ENCODE measurements around the gene ARAP1. TPM values are rescaled to one million over a fixed set of nuclear protein-coding genes. Genes with fewer than 3 reads are reported as not detected.

Gene ARAP1
- total RNA-seq, 2 experiments from 2014 or later = 65.7 to 69.8 TPM

DNA sequence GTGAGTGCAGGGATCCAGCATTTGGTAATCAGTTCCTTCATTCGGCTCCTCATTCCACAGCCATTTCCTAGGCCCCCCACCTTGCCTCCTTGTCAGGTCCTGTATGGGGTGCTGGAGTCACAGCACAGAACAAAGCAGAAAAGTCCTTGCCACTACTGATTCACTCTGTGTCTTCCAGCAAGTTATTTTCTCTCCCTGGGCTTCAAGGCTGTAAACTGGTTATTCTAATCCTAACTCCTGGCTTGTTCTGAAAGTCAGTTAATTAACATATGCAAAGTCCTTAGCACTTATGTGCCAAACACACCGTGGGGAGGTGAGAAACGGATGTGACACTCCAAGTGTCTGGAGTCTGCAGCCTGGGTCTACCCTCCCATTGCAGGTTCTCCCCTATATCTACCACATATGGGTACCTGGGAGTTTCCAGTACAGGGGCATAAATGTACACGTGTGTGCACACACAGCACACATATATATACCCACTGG lies 47.4 kb downstream of the ARAP1 start:
- TF ChIP-seq, protein P1, sequence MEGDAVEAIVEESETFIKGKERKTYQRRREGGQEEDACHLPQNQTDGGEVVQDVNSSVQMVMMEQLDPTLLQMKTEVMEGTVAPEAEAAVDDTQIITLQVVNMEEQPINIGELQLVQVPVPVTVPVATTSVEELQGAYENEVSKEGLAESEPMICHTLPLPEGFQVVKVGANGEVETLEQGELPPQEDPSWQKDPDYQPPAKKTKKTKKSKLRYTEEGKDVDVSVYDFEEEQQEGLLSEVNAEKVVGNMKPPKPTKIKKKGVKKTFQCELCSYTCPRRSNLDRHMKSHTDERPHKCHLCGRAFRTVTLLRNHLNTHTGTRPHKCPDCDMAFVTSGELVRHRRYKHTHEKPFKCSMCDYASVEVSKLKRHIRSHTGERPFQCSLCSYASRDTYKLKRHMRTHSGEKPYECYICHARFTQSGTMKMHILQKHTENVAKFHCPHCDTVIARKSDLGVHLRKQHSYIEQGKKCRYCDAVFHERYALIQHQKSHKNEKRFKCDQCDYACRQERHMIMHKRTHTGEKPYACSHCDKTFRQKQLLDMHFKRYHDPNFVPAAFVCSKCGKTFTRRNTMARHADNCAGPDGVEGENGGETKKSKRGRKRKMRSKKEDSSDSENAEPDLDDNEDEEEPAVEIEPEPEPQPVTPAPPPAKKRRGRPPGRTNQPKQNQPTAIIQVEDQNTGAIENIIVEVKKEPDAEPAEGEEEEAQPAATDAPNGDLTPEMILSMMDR (IDR thresholded peaks at IDR 0.05) = no peak
- intact Hi-C loops (cut with DNase I, micrococcal nuclease) = no loop called here
- no peaks in the 10 kb centered on the region for H3K27me3 Mint-ChIP-seq
- DNase-seq = no peak
- ChIA-PET CTCF (no interaction called here), POLR2A (no interaction called here)
- Histone ChIP-seq H3K27ac (ENCODE audit: low read depth in 1 of 2, low read length in 2 of 2) (no peak overlapping the region), H3K27me3 (ENCODE audit: control insufficient read depth in 1 of 2, insufficient read depth in 2 of 2, low read length in 2 of 2) (no peaks in the 10 kb centered on the region), H3K4me3 (ENCODE audit: low read length) (no peak overlapping the region), H3K4me1 (ENCODE audit: insufficient read depth, low read length) (no peaks in the 10 kb centered on the region), H3K9me3 (ENCODE audit: control insufficient read depth in 1 of 2, insufficient read depth in 1 of 2, low read length in 2 of 2) (no peaks in the 10 kb centered on the region), H3K36me3 (ENCODE audit: insufficient read depth, low read length) (peaks cover 85% of the 10 kb centered on the region)
- no peak for ATAC-seq (ENCODE audit: poor library complexity)
- no peaks in the 10 kb centered on the region for H3K4me1 Mint-ChIP-seq (ENCODE audit: low read depth)
- H3K4me3 Mint-ChIP-seq = no peak overlapping the region
- H3K27ac Mint-ChIP-seq = no peak overlapping the region
- H3K36me3 Mint-ChIP-seq (ENCODE audit: low read depth) = peaks cover 87% of the 10 kb centered on the region
- no peaks in the 10 kb centered on the region for H3K9me3 Mint-ChIP-seq

DNA sequence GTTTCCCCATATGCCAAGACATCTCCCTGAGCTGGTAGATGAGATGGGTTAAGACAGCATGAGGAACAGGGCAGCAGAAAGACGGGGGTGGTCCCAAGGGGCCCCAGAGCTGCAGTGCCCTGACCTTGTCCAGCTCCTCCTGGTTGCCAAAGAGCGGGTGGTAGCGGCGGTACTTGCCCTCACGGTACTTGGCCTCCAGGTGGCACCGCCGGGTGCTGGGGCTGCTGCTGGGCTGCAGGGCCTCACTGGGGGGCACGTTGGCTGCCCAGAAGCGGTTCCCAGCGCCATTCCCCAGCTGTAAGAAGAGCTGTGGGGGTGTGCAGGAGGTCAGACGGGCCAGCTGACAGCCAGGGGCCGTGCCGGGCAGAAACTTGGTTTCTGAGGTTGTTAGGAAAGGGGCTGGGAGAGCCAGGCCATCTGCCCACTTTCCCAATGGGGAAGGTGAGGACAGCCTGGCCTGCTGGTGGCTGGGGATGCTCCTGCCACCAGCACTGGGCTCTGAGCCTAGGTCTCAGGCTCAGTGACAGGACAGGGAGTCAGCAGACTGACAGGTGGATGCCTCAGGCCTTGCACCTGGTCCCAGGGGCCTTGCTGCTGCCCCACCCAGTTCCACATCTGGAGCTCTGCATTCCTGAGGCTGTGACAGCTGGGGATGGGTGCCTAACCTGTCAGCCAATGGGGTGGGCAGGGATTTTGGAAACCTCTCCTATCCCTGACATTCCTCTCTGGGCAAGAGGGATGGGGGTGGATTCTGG lies 48.0 kb downstream of the ARAP1 start:
- H3K27me3 Mint-ChIP-seq = no peaks in the 10 kb centered on the region
- Histone ChIP-seq H3K27me3 (ENCODE audit: control insufficient read depth in 1 of 2, insufficient read depth in 2 of 2, low read length in 2 of 2) (no peaks in the 10 kb centered on the region), H3K9me3 (ENCODE audit: control insufficient read depth in 1 of 2, insufficient read depth in 1 of 2, low read length in 2 of 2) (no peaks in the 10 kb centered on the region), H3K4me3 (ENCODE audit: low read length) (no peak overlapping the region), H3K36me3 (ENCODE audit: insufficient read depth, low read length) (peaks cover 85% of the 10 kb centered on the region), H3K4me1 (ENCODE audit: insufficient read depth, low read length) (no peaks in the 10 kb centered on the region), H3K27ac (ENCODE audit: low read depth in 1 of 2, low read length in 2 of 2) (peak overlapping the region in 1 of 2 donors; percentile 16)
- H3K4me3 Mint-ChIP-seq = no peak overlapping the region
- ChIA-PET POLR2A (no interaction called here), CTCF (no interaction called here)
- DNase-seq = no peak
- H3K36me3 Mint-ChIP-seq (ENCODE audit: low read depth) = peaks cover 87% of the 10 kb centered on the region
- H3K4me1 Mint-ChIP-seq (ENCODE audit: low read depth) = no peaks in the 10 kb centered on the region
- TF ChIP-seq, protein P1 (IDR thresholded peaks at IDR 0.05) = no peak
- no peak for ATAC-seq (ENCODE audit: poor library complexity)
- H3K9me3 Mint-ChIP-seq = no peaks in the 10 kb centered on the region
- intact Hi-C loops (cut with DNase I, micrococcal nuclease) = no loop called here
- no peak overlapping the region for H3K27ac Mint-ChIP-seq

DNA sequence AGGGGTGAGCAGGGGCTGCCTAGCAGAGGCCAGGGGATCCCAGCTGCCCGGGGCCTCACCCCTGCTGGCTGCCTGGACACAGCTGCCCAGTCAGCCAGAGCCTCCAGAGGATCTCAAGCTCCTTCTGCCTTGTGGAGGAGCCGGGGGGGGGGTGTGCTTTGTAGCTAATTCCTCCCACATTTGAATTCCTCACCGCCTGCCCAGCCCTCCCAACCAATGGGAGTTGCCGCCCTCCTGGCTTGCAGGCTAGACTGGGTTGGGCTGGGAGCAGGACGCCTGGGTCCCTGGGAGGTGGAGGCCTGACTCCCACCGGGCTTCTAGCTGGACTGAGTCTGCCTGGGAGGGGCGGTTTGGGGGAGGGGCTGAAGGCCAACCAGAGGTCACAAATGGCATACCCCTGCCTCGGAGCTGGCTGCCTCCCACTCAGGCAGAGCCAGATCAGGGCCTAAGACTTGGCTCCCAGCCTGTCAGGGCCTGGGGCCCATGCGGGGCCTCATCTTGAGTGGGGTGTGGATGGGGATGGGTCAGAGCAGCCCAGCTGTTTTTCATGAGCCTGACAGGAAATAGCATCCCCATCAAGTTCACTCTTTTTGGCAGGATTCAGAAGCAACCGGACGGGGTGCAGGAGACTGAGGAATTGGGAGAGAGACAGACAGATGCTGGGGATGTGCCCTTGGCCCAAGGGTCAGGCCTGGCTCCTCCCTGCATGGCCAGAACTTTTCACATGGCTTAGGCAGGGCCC lies 48.8 kb downstream of the ARAP1 start:
- H3K4me3 Mint-ChIP-seq = no peak overlapping the region
- no peaks in the 10 kb centered on the region for H3K27me3 Mint-ChIP-seq
- POLR2A ChIA-PET = no interaction called here
- no peaks in the 10 kb centered on the region for H3K4me1 Mint-ChIP-seq (ENCODE audit: low read depth)
- H3K27ac Mint-ChIP-seq = no peak overlapping the region
- intact Hi-C loops (cut with DNase I, micrococcal nuclease) = no loop called here
- no peaks in the 10 kb centered on the region for H3K4me1 ChIP-seq (ENCODE audit: insufficient read depth, low read length)
- ATAC-seq (ENCODE audit: poor library complexity) (no peak), DNase-seq (no peak)
- peaks cover 87% of the 10 kb centered on the region for H3K36me3 Mint-ChIP-seq (ENCODE audit: low read depth)
- H3K9me3 ChIP-seq (ENCODE audit: control insufficient read depth in 1 of 2, insufficient read depth in 1 of 2, low read length in 2 of 2) = no peaks in the 10 kb centered on the region
- H3K27me3 ChIP-seq (ENCODE audit: control insufficient read depth in 1 of 2, insufficient read depth in 2 of 2, low read length in 2 of 2) = no peaks in the 10 kb centered on the region
- H3K36me3 ChIP-seq (ENCODE audit: insufficient read depth, low read length) = peaks cover 87% of the 10 kb centered on the region
- peak overlapping the region in 1 of 2 donors; percentile 16 for H3K27ac ChIP-seq (ENCODE audit: low read depth in 1 of 2, low read length in 2 of 2)
- CTCF ChIA-PET = no interaction called here
- H3K9me3 Mint-ChIP-seq = no peaks in the 10 kb centered on the region
- no peak overlapping the region for H3K4me3 ChIP-seq (ENCODE audit: low read length)
- TF ChIP-seq, protein P1 (IDR thresholded peaks at IDR 0.05) = no peak

All from CD4-positive, alpha-beta T cell (primary cell).